T-helper 1 cell (primary cell): Measurements from ENCODE around the gene BMP5.

Experiments
- DNase-seq, 5 donors: peaks; one replicate each; pipeline ENCODE4 v3.0.0-alpha.2; 2012 to 2020

Gene BMP5

DNA sequence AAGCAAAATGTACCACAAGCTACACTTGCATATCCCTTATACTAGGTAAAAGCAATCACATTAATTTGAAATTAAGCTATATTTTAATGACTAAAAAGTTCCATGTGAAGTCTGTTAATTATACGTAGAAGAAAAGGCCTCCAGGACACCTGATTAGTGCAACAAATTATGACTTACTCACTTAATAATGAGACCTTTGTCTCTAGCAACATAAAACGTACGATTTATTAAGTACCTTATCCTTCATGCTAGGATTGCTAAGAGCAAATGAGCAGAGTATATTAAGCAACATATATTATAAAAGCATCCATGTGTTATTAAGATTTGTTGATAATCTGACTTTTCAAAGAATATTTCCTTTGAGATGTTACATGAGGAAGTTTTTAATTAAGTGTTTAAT, 2.5 kb downstream of the BMP5 start:
- DNase-seq: no peak

GRCh38 chr6:55870181-55870813, 5.1 kb downstream of the BMP5 start:
- no peak for DNase-seq

GRCh38 chr6:55869674-55870073, 5.7 kb downstream of the BMP5 start:
- no peak for DNase-seq

DNA sequence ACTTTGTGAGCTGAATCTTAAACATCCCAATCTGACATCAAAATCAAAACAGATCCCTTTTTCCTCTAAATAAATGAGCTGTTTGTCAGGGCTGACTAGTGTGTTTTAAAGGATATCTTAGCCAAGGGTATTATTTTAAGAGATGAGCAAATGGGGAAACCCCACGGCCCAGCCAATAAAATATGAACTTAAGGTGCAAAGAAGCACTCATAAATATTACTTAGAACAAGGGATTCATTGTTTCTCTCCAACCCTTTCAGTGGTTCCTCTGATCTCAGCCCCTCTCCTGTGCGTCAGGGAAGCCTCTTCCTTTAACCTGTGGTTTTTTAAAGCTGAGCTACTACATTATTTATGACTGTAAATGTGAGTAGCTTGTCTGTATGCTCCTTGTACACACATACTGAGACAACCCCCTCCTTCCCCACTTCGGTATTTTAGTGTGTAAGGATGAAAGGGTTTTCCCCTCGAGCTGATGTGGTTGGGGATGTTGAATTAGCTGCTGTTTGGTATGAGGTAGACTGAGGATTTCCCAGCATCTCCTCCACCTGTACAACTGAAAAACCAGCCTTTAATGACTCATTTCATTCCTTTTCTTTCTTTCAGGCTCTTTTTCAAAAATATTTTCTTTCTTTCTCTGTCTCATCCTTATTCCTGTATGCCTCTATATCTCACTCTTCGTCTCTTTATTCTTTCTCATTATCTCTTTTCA, 6.5 kb downstream of the BMP5 start:
- peak in 1 of 5 donors; percentile 60 for DNase-seq

- DNase-seq: no peak
These were observed 7.2 kb downstream of the BMP5 start for GRCh38 chr6:55868176-55868575.

- DNase-seq: no peak
These were observed 9.3 kb downstream of the BMP5 start for GRCh38 chr6:55866128-55866527.

DNA sequence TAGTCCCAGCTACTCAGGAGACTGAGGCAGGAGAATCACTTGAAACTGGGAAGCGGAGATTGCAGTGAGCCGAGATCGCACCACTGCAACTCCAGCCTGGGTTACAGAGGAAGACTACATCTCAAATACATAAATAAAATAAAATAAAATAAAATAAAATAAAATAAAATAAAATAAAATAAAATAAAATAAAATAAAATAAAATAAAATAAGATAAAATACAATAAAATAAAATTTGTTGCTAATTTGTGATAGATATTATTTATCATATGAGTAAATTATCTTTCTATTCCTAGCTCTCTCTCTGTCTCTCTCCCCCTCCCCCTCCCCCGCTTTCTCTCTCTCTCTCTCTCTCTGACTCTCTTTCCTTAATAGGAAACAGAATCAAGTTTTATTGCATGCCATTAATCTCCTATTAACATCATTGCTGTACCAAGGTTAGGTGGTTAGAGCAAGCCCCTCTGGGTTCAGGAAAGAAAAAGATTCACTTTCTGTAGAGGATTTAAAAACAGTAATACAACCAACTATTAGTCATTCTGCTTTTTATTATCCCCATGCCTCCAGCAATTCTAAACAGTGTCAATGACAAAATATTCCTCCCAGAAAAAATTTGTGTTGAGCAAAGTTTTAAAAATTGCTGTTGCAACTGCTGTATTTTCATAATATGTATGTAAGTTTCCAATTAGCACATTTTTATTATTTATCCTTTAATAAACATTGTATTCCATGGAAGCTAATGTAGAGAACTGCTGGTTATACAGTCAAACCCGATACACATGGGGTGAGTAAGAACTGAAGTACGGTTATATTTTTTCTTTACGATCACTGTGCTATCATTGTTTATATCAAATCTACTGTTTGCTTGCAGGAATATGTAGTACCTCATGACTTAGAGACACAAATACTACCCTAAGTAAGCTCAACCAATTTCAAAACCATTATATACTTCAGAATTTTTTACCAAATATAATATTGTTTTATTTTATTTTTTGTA, 22.1 kb downstream of the BMP5 start:
- DNase-seq: no peak

DNA sequence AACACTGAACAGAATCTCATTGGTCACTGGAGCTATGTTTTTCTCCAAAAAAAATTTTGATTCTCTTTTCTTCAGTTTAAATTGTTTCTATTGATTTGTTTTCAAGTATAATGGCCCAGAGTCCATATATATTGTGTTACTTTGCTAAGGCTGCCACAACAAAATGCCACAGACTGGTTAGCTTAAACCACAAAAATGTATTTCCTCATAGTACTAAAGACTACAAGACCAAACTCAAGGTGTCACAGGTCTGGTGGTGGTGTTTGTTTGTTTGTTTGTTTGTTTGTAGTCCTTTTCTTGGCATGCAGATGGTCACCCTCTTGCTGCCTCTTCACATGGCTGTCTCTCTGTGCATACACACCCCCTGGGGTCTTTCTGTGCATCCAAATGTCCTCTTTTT, 34.0 kb downstream of the BMP5 start:
- no peak for DNase-seq

GRCh38 chr6:55839080-55839479, 36.3 kb downstream of the BMP5 start:
- DNase-seq: no peak

DNA sequence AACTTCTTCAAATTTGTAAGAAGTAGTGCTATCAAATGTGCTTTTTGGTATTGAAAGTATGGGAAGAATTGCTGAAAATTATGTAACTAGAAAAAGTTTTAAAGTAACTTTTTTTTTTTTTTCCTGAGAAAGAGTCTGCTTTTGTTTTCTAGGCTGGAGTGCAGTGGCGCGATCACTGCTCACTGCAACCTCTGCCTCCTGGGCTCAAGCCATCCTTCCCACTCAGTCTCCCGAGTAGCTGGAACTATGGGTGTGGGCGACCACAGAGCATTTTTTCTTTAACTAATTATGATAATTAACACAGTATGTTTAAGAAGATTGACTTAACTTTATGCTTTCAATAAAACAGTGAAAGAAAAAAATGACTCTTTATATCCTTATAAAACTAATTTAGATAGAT, 38.4 kb downstream of the BMP5 start:
- DNase-seq: no peak

- no peak for DNase-seq
These were observed 38.9 kb downstream of the BMP5 start for GRCh38 chr6:55836481-55836880.

DNA sequence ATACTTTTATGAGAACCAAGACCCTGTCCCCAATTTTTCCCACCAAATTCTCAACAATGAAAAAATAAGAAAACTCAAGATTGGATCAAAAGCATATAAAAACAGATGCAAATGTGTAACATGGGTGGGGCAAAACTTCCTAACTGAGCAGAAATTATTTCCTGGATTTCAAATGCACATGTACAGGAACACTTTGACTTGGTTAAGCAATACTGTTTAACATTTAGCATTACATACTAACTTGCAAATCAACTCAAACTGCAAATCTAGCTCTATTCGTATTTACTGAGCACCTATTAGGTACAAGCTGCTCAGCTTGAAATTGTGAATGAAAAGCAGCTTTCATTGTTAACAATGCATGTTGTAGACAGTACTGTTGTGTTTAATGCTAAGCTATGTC, 40.2 kb downstream of the BMP5 start:
- DNase-seq: no peak

GRCh38 chr6:55833284-55833683, 42.1 kb downstream of the BMP5 start:
- DNase-seq: no peak

- DNase-seq: no peak
These were observed 47.4 kb downstream of the BMP5 start for GRCh38 chr6:55827818-55828522.

DNA sequence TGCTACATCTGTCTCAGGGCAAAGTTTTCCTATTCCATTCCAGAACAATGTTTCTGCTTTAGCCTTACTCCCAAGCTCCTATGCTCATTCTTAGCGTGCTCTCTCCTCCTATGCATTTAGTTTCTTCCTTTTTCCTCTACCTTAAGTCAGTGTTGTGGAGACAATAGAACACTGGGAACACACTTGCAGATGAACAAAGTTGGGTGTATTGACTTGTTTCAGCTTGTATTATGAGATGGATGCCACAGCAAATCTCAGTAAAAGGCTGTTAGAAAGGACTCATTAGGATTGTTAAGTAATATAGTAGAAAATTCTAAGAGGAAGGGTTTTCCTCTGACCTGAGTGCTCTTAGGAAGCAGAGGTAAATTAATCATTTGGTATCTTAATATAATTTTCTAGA, 48.4 kb downstream of the BMP5 start:
- no peak for DNase-seq

- DNase-seq: no peak
These were observed 49.9 kb downstream of the BMP5 start for GRCh38 chr6:55825402-55826051.

DNA sequence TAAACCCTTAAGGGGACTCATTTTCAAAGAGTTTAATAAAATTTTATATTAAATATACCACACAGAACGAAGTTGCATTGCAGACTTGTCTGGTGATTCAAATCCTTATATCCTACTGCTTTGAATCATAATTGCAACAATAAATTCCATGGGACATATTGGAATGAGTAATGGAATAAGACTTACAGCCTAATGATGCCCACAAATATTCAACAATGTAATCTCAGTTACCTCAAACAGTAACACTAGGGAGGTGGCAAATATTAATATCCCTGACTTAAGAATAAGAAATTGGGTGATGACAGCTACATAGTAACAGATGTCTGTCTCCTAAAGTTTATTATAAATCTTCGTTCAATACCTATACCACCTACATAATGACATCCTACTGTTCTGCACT, 52.6 kb downstream of the BMP5 start:
- no peak for DNase-seq

DNA sequence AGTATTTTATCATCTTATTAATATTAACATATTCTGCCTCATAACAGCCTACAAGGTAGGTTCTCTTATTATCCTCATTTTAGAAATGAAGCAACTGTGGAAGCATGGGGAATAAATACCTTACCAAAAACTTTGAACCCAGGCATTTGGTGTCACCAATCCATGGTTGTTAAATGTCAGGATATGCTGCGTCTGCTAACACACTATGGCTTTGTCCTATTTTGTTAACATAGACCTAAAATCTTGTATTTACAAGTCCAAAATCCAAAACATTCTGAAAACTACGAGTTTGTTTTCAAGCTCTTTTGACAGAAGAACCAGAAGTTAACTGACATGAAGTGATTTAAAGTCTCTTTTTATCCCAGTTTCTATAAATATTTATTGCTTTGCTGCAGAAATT, 53.4 kb downstream of the BMP5 start:
- no peak for DNase-seq

DNA sequence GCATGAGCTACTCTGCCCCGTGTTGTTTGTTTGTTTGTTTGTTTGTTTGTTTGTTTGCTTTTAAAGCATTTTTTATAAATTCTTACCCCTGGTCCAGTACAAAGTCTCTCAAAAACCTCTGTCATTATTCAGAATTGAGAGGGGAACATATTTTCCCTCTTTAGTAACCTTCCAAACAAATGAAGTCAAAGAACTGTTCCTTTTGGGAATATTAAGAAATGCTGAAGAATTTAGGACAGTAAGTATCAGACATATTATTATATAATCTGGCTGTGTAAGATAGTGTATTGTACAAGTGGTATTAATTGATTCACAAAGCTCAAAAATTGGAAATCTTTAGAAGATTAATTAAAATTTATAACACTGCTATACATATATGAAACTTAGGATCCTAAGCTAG, 54.7 kb downstream of the BMP5 start:
- DNase-seq: no peak

GRCh38 chr6:55819811-55820210, 55.6 kb downstream of the BMP5 start:
- no peak for DNase-seq

DNA sequence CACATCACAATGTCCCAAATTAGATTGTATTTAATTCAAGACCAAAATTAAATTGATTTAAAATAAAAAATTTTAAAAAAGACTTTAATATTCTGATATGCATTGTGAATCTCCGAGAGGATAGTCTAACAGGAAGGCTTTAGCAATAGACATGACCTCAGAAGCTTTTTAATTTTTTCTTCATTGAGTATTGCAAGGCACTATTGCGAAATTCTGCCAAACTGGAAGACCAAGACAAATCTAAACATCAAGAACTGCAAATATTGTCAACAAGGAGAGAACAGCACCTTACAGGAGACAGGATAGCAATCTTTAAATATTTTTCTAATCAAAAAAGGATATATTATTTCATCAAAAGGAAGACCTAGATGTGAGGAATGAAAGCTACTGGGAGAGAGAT, 56.9 kb downstream of the BMP5 start:
- no peak for DNase-seq

DNA sequence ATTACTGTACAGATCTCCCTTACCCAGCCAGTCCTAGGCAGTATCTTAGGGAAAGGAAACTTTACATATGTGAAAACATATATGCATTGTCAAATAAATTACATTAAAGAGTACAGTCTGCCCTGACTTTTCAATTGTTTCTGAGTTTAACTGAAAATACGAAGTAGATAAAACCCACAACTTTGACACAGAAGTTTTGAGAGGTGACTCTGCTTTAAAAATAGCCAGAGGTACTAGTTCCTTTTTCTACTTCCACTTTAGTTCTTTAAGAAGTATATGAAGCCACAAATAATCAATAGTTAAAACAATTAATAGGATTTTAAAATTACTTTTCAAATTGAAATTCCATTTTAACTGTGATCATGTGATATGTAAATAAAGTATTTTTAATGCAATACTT, 62.9 kb downstream of the BMP5 start:
- no peak for DNase-seq
